Stimulated activated CD8-positive, alpha-beta memory T cell treated with anti-CD3 and anti-CD28 coated beads, Interleukin-12 subunit alpha, Interleukin-12 subunit beta, amount 100 ng/mL, for 4 hours (primary cell): ENCODE measurements around the gene AUH.

Experiments used
- DNase-seq: peaks from one replicate; pipeline ENCODE4 v3.0.0-alpha.2; 2020; ENCODE audit warnings: low read depth

Gene AUH

GRCh38 chr9:91245431-91246313, 116.0 kb downstream of the AUH start:
- no peak for DNase-seq

GRCh38 chr9:91243029-91243428, 118.7 kb downstream of the AUH start:
- no peak for DNase-seq

GRCh38 chr9:91241909-91242308, 119.8 kb downstream of the AUH start:
- DNase-seq, result no peak

- no peak for DNase-seq
These were observed 121.0 kb downstream of the AUH start for GRCh38 chr9:91240596-91241165.

GRCh38 chr9:91239367-91240111, 122.2 kb downstream of the AUH start:
- no peak for DNase-seq

- no peak for DNase-seq
These were observed 127.2 kb downstream of the AUH start for GRCh38 chr9:91234523-91234922.

- DNase-seq, result no peak
These were observed 130.1 kb downstream of the AUH start for GRCh38 chr9:91231619-91232018.

GRCh38 chr9:91223000-91223399, 138.7 kb downstream of the AUH start:
- no peak for DNase-seq

GRCh38 chr9:91222457-91222856, 139.3 kb downstream of the AUH start:
- DNase-seq, result no peak

GRCh38 chr9:91221332-91221731, 140.4 kb downstream of the AUH start:
- no peak for DNase-seq

- no peak for DNase-seq
These were observed 141.1 kb downstream of the AUH start for GRCh38 chr9:91220491-91221135.

GRCh38 chr9:91220021-91220420, 141.7 kb downstream of the AUH start:
- no peak for DNase-seq

GRCh38 chr9:91219557-91219956, 142.2 kb downstream of the AUH start:
- DNase-seq, result no peak

GRCh38 chr9:91217388-91217787, 144.3 kb downstream of the AUH start:
- DNase-seq, result no peak

GRCh38 chr9:91214867-91215266, 146.9 kb downstream of the AUH start:
- DNase-seq, result no peak

GRCh38 chr9:91214086-91214485, 147.6 kb downstream of the AUH start:
- DNase-seq, result no peak

GRCh38 chr9:91212596-91213243, 149.0 kb downstream of the AUH start:
- no peak for DNase-seq

GRCh38 chr9:91211919-91212318, 149.8 kb downstream of the AUH start:
- no peak for DNase-seq

GRCh38 chr9:91211414-91211813, 150.3 kb downstream of the AUH start:
- DNase-seq, result no peak

GRCh38 chr9:91210318-91210717, 151.4 kb downstream of the AUH start:
- DNase-seq, result no peak

GRCh38 chr9:91208837-91209236, 152.9 kb downstream of the AUH start:
- DNase-seq, result no peak

- DNase-seq, result no peak
These were observed 153.3 kb downstream of the AUH start for GRCh38 chr9:91208419-91208745.
